ENCODE data around the gene AKAP6.

Gene AKAP6

DNA sequence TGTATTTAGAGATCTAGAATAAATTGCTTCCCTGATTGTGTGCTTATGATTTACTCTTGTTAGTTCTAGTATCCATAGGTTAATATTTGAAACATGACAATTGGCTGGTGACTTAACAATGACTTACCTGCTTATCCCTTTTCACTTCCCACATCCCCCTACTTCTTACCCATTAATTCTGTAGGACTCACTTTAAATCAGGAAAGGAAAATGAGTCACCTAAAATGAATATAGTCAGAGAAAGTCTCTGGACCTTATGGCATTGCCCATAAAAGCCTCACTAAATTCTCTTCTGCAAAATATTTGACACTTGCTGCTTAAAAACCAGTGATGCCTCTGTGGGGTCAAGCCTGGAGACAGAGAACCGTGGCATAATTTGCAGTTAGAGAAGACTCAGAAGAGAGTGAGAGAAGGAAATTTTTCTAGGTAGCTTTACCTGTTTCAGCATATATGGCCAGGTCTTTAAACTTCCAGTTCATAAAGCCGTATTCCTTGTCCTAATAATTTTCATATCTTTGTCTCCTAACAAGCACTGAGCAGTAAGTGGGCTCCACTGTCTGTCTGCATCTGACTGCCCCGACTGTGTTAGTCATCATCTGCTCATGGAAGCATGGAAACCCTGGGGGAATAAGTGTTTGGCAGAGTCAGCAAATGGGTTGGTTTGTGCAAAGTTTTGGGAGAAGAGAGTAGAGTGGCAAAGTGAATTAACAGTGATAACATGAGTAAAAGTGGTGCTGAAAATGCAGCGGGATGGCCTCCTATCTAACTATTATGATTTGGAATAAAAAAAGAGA lies 294.4 kb downstream of the AKAP6 start:
- DNase-seq (ENCODE audit: low read depth), result no peak

DNA sequence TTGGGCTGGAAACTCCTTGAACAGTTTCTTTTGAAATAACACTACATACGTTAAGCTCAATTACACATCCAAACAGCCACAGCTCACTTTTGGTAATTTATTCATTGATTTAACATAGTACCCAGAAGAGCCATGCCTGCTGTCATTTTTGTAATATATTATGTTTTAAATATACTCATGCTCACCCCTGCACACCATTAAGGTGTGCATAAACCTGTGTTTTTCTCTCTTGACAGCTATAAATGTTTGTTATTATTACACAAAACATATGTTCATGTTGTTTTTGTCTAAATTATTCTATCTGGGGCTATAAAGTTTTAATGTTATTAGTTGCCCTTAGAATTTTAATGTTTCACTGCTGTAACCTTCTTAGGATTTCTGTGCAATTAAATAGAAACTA lies 296.1 kb downstream of the AKAP6 start:
- no peak for DNase-seq (ENCODE audit: low read depth)

DNA sequence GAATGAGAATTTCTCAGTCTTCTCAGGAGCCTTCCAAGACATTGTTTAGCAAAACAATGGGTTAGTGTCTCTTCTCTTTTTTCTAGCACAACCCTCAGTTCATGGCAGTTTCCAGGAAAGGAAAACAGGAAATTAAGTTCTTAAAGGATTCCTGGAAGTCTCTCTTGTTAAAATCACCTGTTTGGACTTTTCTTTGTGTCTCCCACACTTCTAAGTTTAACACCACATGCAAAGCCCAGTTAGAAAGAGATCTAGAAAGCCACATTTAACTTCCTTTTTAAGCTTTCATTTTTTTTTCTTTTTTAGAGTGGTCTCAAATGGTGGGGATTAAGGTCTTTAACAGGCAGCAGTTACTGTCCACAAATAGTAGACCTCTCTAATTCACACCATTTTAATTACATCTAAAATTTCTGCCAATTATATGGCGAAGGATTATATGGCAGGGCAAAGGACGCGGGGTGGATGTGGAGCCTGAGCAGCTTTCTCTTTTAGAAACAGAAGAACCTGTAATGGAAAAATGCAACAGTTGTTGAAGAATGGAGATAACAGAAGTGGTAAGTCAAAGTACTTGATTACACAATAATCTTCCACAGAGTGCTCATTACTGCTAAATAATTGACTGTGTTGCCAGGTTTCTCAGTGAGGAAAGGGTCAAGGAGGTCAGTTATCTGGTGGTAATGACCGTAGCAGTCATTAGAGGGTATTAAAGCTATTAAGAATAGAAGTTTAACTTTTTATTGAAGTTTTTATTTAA lies 298.6 kb downstream of the AKAP6 start:
- no peak for DNase-seq (ENCODE audit: low read depth)

DNA sequence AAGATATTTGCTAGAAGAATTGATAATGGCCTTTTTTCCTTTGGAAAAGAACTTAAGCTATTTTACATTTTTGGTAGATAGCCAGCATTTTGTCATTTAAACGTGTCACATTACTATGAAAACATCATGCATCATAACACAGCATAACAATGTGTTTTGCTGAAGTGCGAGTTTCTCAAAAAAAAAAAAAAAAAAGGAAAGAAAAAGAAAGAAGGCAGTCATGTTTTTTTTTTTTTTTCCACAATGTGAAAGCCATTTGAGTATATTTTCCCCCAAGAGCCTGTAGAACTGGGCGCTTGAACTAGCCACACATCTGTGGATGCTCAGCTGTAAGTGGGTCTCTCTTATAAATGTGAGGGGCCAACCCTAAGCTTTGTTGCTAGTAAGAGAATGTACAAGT lies 300.1 kb downstream of the AKAP6 start:
- DNase-seq (ENCODE audit: low read depth), result no peak

DNA sequence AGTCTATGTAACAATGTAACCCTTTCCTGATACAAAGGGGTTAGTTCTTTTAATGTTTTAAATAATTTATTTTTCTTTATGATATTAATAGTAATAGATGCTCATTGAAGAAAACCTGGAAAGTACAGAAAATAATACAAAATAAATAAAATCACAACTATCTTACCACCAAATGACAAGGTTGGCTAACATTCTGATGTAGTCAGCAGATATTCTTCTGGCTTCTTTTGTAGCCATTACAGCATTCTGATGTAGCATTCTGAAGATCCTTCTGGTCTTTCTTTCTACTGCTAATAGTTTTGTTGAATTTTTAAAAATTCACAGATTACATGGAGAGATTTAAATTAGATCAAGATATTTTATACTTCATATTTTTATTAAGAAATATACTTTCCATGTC lies 301.6 kb downstream of the AKAP6 start:
- DNase-seq (ENCODE audit: low read depth), result no peak

DNA sequence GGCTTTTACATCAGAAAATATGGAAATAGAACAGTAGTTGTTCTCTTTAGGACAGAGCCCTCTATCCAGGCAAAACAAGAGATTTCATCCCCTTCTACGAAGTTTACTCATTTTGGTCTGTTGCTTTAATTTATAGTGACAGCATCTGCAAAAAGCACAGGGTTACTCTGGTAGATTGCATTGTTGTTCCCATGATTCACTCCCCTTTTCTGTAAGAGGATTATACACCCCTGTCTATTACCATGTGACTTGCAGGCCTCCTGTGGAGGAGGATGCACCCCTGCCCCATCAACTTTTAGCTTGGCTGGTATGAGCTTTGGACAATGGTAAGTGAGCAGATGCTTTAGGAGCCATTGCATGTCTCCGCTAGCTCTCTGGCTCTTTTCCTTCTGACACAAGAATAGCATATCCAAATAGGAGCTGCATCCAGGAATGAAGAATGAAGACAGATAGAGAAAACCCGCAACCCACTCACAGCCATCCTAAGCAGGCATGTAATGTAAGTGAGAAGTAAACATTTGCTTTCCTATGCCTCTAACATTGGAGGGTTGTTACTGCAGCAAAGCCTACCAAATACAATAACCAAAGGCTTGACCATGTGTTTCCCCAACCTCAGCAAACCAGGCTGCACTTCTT lies 304.2 kb downstream of the AKAP6 start:
- DNase-seq (ENCODE audit: low read depth), result no peak

DNA sequence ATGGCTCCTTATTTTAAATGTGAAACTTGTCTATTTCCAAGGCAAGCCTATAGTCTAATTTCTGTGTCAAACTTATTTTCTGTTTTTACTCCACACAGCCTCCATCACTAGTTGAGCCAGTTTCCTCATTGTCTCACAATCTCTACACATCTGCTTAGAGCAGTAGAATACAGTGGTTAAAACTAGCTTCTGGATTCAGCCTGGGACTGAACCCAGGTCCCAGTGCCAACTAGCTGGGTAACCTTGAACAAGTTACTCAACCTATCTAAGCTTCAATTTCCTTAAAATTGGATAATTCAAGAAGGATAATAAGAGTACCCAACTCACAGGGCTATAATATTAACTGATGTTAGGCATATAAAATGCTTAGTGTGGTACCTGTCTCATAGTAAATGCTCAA lies 304.8 kb downstream of the AKAP6 start:
- DNase-seq (ENCODE audit: low read depth), result no peak

DNA sequence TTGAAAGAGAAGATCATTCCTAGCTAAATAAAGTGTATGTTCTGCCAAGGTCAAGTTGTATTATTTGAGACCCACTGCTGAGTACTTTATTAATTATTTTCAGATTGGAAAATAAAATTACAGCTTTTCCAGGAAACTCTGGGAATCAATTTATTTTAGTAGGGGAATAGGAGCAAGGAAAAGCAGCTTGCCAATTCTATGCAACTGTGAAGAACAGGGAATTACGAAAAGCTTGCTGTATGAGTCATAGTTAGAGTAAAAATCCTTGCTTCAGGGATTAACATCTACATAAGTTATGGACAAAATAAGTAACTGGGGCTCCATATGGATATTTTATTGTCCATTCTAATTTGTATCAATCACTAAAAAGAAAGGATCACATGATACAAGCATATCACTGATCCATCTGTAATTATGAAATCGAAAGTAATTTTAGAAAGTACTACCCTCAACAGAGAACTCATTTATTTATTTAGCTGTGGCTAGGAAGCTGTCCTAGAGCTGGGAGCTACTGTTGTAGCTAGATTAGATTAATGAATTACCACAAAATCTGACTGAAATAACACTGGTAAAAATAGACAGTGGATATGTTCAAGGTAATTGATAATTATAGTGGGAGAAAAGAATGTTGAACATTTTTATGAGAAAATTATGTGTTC lies 306.1 kb downstream of the AKAP6 start:
- no peak for DNase-seq (ENCODE audit: low read depth)

DNA sequence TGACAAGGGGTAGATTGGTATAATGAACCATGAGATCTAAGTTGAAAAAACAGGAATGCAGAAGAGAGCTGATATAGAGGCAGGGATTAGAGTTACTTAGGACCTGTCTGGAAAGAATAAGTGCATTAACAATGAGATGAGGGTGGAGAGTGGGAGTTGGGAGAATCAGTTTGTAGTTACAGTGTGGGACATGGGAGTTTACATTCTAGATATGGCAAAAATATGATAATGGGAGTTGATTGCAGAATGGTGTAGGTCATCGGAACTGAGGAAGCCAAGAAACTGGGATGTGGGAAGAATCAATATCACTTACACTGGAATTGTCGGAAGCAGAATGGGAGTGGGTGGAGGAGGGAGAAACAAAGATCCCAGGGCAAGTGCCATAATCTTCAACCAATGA lies 308.5 kb downstream of the AKAP6 start:
- DNase-seq (ENCODE audit: low read depth), result no peak

DNA sequence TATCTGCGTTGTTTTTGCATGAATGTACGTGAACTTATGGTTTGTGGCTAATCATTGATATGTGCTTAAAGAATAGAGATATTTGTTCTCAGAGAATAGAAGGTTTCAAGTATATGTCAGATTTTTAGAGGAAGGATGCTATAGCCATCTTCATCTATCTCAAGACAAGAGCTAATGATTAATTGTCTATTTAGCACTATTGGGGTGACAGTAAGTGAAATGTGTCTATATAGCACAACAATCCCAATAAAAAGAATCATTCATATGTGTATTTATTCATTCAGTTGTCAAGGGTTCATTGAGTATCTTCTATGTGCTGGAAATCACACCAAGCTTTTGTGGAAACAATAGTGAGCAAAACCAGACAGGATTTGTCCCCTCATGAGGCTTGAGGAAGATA lies 310.1 kb downstream of the AKAP6 start:
- no peak for DNase-seq (ENCODE audit: low read depth)

DNA sequence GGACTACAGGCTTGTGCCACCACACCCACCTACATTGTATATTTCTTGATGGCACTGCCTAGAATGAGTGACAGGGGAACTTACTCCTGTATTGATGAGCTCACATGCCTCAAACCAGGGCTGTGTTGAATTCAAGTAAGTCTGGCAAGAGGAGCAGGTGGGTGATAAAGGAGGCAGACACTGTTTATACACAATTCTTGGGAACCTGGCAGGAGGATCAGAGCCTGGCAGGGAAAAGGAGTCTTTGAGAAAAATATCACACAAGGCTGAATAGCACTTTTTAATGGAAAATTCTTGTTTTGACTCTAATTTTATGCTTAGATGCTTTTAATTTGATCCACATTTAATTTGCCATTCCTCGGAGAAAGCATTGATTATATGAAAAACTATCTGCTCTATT lies 316.5 kb downstream of the AKAP6 start:
- no peak for DNase-seq (ENCODE audit: low read depth)

DNA sequence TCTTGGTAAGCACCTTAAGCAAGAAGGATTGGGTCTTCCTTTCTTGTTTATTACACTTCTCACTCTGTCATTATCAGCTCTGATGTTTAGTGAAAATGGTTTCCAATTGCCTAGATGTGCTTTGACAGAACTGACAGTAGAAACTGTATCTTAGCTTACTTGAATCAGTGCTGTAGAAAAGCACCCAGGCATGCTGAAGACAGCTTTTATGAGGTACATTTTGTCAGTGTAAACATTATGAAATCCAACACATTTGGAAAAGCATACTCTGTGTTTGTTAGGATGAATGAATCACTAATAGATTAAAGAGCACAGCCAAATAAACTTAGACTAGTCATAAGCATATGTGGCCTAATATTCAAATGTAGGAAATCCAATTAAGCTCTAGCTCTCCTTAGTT lies 319.3 kb downstream of the AKAP6 start:
- DNase-seq (ENCODE audit: low read depth), result no peak

DNA sequence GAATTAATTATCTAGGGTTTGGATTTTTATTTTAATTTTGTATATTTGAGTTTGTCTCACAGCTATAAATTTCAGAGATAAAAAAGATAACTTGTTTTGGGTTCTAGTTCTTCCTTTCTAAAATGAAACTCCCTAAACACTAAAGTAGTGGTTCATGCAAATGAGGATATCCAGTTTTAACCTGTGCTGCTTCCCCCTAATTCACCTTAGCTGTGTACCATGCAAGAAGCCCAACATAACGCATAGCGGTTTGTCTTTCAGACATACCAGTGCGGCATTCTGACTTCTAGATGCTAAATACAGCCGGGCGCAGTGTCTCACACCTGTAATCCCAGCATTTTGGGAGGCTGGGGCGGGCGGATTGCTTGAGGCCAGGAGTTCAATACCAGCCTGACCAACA lies 320.9 kb downstream of the AKAP6 start:
- no peak for DNase-seq (ENCODE audit: low read depth)

DNA sequence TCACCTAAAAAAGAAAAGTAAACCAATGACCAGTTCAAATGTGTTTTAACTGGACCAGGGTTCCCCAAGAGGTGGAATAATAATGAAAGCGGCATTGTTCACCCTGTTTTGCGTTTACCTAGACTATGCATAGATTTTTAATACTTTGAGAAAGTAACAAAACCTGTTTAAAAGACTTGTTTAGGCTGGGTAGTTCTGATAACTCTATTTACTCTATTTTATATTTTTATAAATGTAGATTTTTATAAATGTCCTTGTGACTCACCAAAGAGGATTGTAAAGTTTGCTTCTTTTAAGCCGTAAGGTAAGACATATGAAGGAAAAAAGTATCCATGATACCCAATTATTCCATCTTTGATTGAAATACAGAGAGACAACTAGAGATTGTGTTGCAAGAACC lies 321.6 kb downstream of the AKAP6 start:
- no peak for DNase-seq (ENCODE audit: low read depth)

DNA sequence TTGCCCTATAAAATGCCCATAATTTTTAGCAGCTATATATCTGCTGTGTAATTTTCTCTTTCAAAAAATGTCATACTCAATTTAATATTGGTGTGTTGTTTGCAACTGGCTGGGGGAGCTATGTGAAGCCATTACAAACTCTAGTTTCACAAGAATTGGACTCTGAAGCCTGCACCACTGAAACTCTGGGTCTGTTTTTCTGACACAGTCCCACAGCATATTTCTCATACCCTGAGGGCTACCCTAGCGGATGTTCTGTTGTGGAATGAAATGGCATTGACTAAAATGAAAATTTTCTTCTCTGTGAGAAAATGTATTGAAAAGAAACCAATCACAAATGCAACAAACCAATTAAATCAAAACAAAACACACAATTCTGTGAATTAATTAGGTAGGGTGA lies 325.0 kb downstream of the AKAP6 start:
- DNase-seq (ENCODE audit: low read depth), result no peak

DNA sequence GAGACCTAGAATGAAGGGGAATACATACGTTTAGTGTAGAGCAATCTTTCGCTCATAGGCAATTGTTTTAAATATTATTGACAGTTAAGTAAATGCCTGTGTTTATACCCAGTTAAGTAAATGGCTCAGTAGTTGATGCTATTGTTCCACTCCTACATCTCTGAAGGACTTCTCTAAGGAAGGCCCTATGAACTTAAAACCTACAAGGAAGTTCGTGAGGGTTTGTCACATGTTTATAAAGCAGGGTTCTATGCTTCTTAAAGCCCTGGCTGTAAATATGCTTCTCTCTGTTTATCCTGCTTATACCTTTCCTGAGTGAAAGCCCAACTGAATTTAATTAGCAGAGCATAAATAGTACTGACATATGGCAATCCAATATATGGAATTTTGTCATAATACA lies 327.5 kb downstream of the AKAP6 start:
- no peak for DNase-seq (ENCODE audit: low read depth)

DNA sequence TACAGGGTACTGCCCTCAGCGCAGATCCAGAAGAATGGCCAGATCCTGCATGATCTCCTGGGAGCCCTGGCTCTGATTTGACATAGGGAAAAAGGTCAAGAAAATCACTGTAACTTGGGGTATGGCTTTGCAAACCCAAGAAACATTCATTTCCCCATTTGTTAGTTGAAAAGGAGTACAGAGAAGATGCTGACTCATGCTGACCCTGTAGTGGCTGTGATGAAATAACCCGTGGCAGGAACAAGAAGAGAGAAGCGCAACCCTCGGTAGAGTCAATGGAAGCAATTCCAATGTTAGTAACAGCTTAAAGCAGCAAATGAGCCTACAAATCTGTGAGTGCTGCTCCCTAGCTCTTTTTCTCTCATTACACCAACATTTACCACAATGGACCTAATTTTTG lies 328.0 kb downstream of the AKAP6 start:
- no peak for DNase-seq (ENCODE audit: low read depth)

DNA sequence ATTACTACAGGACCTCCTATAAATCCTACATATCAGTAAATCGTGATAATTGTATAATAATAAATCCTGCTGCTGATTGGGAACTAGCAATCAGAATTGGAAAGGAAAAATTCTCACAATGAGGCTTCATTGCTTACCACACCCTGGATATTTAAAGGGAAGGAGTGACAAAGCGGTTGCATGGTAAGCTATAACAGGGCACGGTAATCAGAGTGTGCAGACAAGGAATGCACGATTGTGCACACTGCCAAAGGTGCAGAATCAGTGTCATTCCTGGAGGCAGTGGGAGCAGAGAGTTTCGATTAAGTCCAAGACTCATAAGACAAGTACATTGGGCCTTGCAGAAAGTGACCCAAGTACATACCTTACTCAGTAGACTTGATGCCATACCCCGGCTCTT lies 332.1 kb downstream of the AKAP6 start:
- DNase-seq (ENCODE audit: low read depth), result no peak

DNA sequence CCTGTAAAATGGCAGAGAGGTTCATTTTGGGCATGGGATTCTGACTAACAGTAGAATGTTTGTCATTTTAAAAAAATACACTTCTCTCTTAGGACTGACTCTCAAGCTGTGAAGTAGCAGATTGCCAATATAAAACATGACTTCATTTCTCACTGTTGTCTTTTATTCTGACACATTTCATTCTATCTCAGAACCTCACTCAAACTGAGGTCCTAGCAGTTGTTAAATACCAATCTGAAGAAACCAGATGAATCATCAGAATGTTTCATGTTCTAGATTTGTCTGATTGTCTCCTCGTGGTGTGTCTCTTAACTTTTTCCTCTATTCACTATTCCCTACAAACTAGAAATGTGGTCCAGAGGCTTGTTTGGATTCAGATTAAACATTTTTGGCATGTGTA lies 333.1 kb downstream of the AKAP6 start:
- DNase-seq (ENCODE audit: low read depth), result no peak

DNA sequence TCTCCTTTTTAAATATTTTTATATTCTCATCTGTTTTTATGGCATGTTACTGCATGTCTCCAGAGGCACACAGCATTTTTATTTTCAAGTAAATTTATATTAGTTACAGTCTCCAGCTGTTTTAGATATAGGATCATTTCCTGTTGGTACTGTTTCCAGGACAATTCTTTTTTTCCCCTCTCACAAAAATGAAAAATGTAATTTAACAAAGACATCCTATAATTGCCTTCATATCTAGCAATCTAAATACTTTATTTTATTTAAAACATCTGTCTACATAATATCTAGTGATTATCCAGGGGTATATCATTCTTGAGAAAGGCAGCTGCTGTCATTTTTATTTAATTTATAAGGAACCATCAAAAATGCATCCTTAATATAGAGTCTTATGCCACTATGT lies 337.2 kb downstream of the AKAP6 start:
- no peak for DNase-seq (ENCODE audit: low read depth)

DNA sequence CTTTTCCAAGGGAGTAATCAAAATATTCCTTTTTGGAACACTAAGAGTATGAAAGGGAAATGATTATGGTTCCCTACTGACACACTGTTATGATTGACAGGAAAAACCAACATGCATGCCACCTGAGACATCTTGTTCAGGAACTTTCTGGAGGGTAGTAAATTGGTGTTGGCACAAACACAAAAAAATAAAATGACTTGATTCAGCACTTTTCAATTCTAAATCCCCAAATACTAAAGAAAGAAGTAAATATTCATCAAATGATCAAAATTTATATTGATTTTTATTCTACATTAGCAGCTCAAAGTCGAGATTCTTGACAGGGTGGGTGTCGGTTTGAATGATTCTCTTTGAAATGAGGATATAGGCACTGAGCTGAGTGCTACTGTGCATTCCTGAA lies 338.2 kb downstream of the AKAP6 start:
- DNase-seq (ENCODE audit: low read depth), result no peak

DNA sequence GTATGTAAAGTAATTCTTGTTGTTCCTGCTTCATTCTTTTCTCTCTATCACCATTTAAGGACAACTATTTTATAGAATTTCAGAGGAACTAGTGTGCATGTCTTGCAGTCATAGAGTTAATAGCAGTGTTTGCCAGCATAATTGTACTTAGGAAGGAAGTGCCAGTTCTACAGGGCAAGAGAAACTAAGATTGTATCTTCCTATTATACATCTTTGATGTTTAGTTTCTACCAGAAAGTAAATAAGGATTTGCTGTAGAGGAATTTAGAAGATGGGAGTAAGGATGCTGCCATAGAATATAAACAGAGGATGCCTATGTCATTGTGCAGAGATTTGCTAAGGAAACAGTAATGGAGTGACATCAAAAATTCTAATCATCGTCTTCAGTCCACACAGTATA lies 338.7 kb downstream of the AKAP6 start:
- DNase-seq (ENCODE audit: low read depth), result no peak

DNA sequence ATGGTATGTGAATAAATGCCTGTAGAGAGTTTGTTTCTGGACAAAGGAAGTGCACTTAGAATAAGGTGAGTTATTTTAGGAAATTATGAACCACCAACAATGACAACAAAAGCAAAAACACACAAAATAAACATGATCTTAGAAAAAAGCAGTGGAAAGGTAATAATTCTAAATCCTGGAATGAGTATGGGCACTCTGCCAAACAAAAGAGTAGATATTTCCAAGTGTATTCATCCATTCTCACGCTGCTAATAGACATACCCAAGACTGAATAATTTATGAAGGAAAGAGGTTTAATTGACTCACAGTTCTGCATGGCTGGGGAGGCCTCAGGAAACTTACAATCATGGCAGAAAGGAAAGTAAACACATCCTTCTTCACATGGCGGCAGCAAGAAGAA lies 340.3 kb downstream of the AKAP6 start:
- DNase-seq (ENCODE audit: low read depth), result no peak
